OCI-LY7 (cell line): ENCODE data around the gene PRDM13. TPM values are rescaled to one million over a fixed set of nuclear protein-coding genes. Genes with fewer than 3 reads are reported as not detected.

Experiments
- BruUV-seq: library from RNA; stranded (reverse); fragments of 400-500 nt; replicated peaks from 2 replicates; lab custom pipeline; 2021; lab: Mats Ljungman, UMichigan
- CTCF ChIA-PET: fragments of 300-600 bp; sonication (Branson Sonifier 250); formaldehyde crosslinking; loops from one replicate; lab custom pipeline; 2022; ENCODE audit warnings: antibody characterized with exemption; ENCODE audit not compliant: unreplicated experiment; lab: Charles Lee
- POLR2A ChIA-PET: fragments of 300-600 bp; sonication (Branson Sonifier 250); formaldehyde crosslinking; loops from one replicate; lab custom pipeline; 2022; ENCODE audit warnings: antibody characterized with exemption; lab: Charles Lee
- DNase-seq: peaks from one replicate; pipeline ENCODE4 v3.0.0-alpha.2; 2015; ENCODE audit warnings: low spot score
- H2AFZ ChIP-seq: fragments of 200-600 bp; sonication (generic), shearing (Covaris generic); 2 replicates; pipeline ENCODE4 v1.6.1; 2014; ENCODE audit warnings: mild to moderate bottlenecking, antibody characterized with exemption, low read length, moderate library complexity
- H3K27ac ChIP-seq: fragments of 200-600 bp; sonication (generic); 2 replicates; pipeline ENCODE4 v1.5.1; 2014; ENCODE audit warnings: mixed run types, low read depth, mild to moderate bottlenecking, moderate library complexity, low read length, inconsistent platforms; ENCODE audit not compliant: poor library complexity, severe bottlenecking
- H3K36me3 ChIP-seq: fragments of 200-600 bp; sonication (generic); 2 replicates; pipeline ENCODE4 v1.6.1; 2014; ENCODE audit warnings: mild to moderate bottlenecking, antibody characterized with exemption, low read length, moderate library complexity, mixed read lengths; ENCODE audit not compliant: insufficient read depth
- H3K4me1 ChIP-seq: fragments of 200-600 bp; sonication (generic); 2 replicates; pipeline ENCODE4 v1.5.1; 2014; ENCODE audit warnings: mild to moderate bottlenecking, low read length; ENCODE audit not compliant: insufficient read depth, poor library complexity, severe bottlenecking
- H3K4me2 ChIP-seq: fragments of 200-600 bp; sonication (generic); 2 replicates; pipeline ENCODE4 v1.6.1; 2014; ENCODE audit warnings: mild to moderate bottlenecking, low read length
- H3K4me3 ChIP-seq: fragments of 200-600 bp; sonication (generic); 2 replicates; pipeline ENCODE4 v1.5.1; 2014; ENCODE audit warnings: mild to moderate bottlenecking, low read depth, low read length; ENCODE audit not compliant: poor library complexity, severe bottlenecking
- H3K79me2 ChIP-seq: fragments of 200-600 bp; sonication (generic); 2 replicates; pipeline ENCODE4 v1.6.1; 2016; ENCODE audit warnings: low read depth, mild to moderate bottlenecking, low read length, moderate library complexity, mixed read lengths; ENCODE audit not compliant: insufficient read depth
- H3K9me2 ChIP-seq: fragments of 200-600 bp; sonication (generic); 2 replicates; pipeline ENCODE4 v1.6.1; 2016; ENCODE audit warnings: mild to moderate bottlenecking, low read length, mixed read lengths; ENCODE audit not compliant: insufficient read depth
- H3K9me3 ChIP-seq: fragments of 200-600 bp; sonication (generic); 2 replicates; pipeline ENCODE4 v1.6.1; 2014; ENCODE audit warnings: mild to moderate bottlenecking, mixed run types, low read length, mixed read lengths
- H4K20me1 ChIP-seq: fragments of 200-600 bp; sonication (generic); 2 replicates; pipeline ENCODE4 v1.6.1; 2014; ENCODE audit warnings: mild to moderate bottlenecking, antibody characterized with exemption, low read length, moderate library complexity, mixed read lengths; ENCODE audit not compliant: insufficient read depth
- EZH2phosphoT487 ChIP-seq: fragments of 200-600 bp; sonication (generic); IDR thresholded peaks from 2 replicates; pipeline ENCODE4 v1.6.1; 2018; ENCODE audit warnings: low read depth, borderline replicate concordance, mild to moderate bottlenecking, mixed run types, antibody characterized with exemption, low read length, moderate library complexity, mixed read lengths
- intact Hi-C: fragments of 100-400 bp; cut with micrococcal nuclease; formaldehyde crosslinking; loops from one replicate; pipeline ENCODE4 v1.10.0; 2022; ENCODE audit not compliant: unreplicated experiment
- total RNA-seq, 2 experiments: library from RNA; depleted of rRNA in 1 of 2; stranded (reverse); fragments of >200 nt in 1 of 2; shearing (Covaris generic) in 1 of 2; gene quantifications; 2 replicates each; pipeline ENCODE4 v1.2.3, GENCODE V29; 2014 to 2022
- TF ChIP-seq, protein P1 (sequence below): fragments of 200-600 bp; sonication (generic); conservative IDR thresholded peaks from 2 replicates; pipeline ENCODE4 v1.5.1; 2014; ENCODE audit warnings: mild to moderate bottlenecking, antibody characterized with exemption, low read length, moderate library complexity, mixed read lengths

PRDM13 gene
- total RNA-seq, 2 experiments from 2014 or later, result 0.16 TPM; not detected in 1

DNA sequence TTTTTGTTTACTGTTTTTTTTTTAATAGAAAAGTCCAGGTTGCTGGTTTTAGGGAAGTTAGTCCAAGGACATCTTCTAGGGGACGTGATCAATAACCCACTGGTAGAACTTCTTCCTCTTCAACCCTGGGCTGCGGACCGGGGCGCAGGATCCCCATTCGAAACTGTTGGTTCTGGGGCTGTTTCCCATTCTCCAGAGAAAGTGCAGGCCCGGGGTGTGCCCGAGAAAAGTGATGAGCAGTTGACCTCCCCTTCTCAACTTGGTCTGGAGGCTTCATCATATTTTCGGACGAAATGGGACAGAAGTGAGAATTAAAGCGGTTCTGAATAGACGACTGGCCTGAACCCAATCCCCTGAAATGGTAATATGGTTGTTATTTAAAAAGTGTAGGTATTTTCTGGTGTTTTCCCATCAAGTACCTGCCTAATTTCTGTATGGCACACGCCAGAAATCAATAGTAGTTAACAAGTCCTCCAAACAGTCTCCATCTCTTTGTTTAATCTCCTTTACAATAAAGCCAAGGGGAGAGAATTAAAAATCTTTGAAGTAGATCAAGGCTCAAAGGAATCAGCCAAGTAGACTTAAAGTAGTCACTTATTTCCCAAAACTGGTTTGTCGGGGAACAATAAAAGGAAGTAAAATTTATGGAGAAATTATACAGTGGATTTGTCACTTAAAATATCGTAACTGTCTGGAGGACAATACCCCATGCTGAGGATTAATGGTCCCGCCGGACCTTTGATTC, 550 bp upstream of the PRDM13 start:
- Histone ChIP-seq H3K36me3 (no peaks in the 10 kb centered on the region), H3K4me2 (no peak overlapping the region), H3K79me2 (no peaks in the 10 kb centered on the region), H3K9me2 (no peaks in the 10 kb centered on the region), H3K9me3 (no peaks in the 10 kb centered on the region), H4K20me1 (no peaks in the 10 kb centered on the region), H3K27ac (no peak overlapping the region), H3K4me1 (no peaks in the 10 kb centered on the region), H2AFZ (no peak overlapping the region), H3K4me3 (no peak overlapping the region)
- BruUV-seq, result no TSS peak
- POLR2A ChIA-PET, result no interaction called here
- CTCF ChIA-PET, result no interaction called here
- no peak for DNase-seq
- intact Hi-C loops, result no loop called here
- no peak for TF ChIP-seq EZH2phosphoT487
- TF ChIP-seq, protein P1, sequence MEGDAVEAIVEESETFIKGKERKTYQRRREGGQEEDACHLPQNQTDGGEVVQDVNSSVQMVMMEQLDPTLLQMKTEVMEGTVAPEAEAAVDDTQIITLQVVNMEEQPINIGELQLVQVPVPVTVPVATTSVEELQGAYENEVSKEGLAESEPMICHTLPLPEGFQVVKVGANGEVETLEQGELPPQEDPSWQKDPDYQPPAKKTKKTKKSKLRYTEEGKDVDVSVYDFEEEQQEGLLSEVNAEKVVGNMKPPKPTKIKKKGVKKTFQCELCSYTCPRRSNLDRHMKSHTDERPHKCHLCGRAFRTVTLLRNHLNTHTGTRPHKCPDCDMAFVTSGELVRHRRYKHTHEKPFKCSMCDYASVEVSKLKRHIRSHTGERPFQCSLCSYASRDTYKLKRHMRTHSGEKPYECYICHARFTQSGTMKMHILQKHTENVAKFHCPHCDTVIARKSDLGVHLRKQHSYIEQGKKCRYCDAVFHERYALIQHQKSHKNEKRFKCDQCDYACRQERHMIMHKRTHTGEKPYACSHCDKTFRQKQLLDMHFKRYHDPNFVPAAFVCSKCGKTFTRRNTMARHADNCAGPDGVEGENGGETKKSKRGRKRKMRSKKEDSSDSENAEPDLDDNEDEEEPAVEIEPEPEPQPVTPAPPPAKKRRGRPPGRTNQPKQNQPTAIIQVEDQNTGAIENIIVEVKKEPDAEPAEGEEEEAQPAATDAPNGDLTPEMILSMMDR, result no peak

DNA sequence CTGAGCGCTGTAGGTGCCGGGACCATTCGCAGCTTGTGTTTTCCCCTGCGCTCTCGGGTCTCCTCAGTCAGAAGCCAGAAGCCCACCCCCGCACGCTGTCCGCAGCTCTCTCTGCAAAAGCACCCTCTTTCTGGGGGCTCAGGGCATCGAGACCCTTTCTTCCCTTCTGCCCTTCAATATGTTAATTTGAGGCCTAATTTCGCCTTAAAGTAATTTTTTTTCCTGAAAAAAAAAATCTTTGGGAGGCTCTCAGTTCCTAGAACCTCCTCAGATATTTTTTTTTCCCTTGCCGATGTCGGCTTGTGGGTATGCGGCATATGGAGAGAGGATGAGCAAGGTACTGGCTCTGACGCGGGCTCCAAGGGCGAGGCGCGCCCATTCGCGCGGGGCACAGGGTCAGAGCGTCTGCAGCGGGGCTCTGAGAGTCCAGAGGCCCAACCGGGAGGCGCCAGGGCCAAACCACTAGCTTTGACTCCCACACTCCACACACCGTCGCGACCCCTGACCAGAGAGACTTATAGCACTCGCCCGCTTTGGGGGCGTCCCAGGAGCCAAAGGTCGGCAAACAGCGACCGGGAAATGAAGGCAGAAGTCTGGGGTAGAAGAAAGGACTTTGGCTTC, 893 bp downstream of the PRDM13 start:
- Histone ChIP-seq H3K79me2 (no peaks in the 10 kb centered on the region), H3K4me3 (no peak overlapping the region), H4K20me1 (no peaks in the 10 kb centered on the region), H2AFZ (no peak overlapping the region), H3K9me2 (no peaks in the 10 kb centered on the region), H3K4me1 (no peaks in the 10 kb centered on the region), H3K36me3 (no peaks in the 10 kb centered on the region), H3K4me2 (no peak overlapping the region), H3K27ac (no peak overlapping the region), H3K9me3 (no peaks in the 10 kb centered on the region)
- ChIA-PET CTCF (no interaction called here), POLR2A (no interaction called here)
- DNase-seq, result no peak
- no TSS peak for BruUV-seq
- TF ChIP-seq EZH2phosphoT487, result no peak
- TF ChIP-seq, protein P1, result no peak
- intact Hi-C loops, result no loop called here
